GM12801 (cell line): ENCODE results near the gene RFXANK.

Source experiments
- CTCF ChIP-seq: IDR thresholded peaks from one replicate; pipeline ENCODE4 v1.5.1; 2011; ENCODE audit warnings: control low read depth; ENCODE audit not compliant: insufficient read length; ENCODE audit errors: extremely low read depth

Gene RFXANK

DNA sequence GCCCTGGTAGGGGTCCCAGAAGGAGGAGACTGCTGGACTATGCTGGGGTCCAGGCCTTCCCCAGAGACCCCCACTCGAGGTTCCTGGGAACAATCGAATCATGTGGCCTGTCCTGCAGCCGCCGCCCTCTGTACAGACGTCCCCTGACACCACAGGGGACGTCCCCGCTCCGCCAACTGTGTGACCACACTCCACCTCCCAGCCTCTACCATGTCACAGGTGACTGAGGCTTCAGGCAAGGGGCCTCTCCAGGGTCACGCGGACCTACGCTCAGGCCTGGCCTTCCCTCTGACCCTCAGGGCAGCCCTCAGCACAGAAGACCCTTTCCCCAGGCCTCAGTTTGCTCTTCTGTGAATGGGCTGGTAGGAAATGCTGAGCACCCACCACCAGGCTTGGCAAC is 40.6 kb upstream of the RFXANK start:
- no peak for TF ChIP-seq CTCF

- TF ChIP-seq CTCF, result no peak
Measured at GRCh38 chr19:19152668-19153384, 39.2 kb upstream of the RFXANK start.

GRCh38 chr19:19154768-19155494 is 37.1 kb upstream of the RFXANK start:
- no peak for TF ChIP-seq CTCF

- no peak for TF ChIP-seq CTCF
Measured at GRCh38 chr19:19155495-19156219, 36.4 kb upstream of the RFXANK start.

DNA sequence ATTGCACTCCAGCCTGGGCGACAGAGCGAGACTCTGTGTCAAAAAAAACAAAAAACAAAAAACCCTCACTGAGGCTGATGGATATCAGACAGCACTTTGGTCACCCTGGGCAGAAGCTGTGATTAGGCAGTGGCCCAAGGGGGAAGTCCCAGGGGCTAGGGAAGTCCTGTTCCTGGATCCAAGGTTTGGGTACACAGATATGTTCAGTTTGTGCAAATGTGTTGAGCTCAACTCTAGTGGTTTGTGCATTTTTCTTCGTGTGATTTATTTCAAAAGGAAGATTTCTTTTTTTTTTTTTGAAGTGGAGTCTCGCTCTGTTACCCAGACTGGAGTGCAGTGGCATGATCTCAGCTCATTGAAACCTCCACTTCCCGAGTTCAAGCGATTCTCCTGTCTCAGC is 34.2 kb upstream of the RFXANK start:
- TF ChIP-seq CTCF, result no peak

DNA sequence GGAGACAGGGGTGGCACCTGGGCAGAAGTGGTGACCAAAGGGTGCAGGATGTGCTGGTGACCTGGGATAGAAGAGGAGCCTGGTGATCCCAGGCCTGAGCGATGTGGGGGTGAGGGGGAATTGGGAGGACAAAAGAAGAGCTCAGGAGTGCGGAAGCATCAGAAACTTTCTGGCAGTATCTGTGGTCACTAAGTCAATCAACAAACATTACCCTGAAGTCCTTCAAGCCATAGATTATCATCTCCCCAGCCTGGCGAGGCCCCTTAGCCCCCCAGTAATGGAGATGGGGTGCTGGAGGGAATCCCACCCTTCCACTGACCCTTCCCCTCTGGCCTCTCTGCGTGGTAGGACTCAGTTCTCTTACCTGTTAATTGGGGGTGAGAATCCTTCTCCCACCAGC is 32.5 kb upstream of the RFXANK start:
- TF ChIP-seq CTCF, result no peak

GRCh38 chr19:19160461-19161035 is 31.5 kb upstream of the RFXANK start:
- TF ChIP-seq CTCF, result no peak
